ENCODE results near the gene HRH4.

The HRH4 gene

GRCh38 chr18:24447961-24448360, 12.5 kb upstream of the HRH4 start:
- no peak overlapping the region for H3K4me3 ChIP-seq (ENCODE audit: low read depth, low read length)
- TF ChIP-seq MYC (IDR thresholded peaks at IDR 0.05; ENCODE audit: low read depth, low read length) (no peak), MAX (IDR thresholded peaks at IDR 0.05; ENCODE audit: low read depth, low read length) (no peak), CTCF (IDR thresholded peaks at IDR 0.05; ENCODE audit: low read depth, low read length) (no peak), POLR2A (IDR thresholded peaks at IDR 0.05; ENCODE audit: extremely low read depth, insufficient read length) (no peak)
- no peak for DNase-seq (ENCODE audit: low read depth)

- no peak overlapping the region for H3K4me3 ChIP-seq (ENCODE audit: low read depth, low read length)
- no peak for DNase-seq (ENCODE audit: low read depth)
- TF ChIP-seq POLR2A (IDR thresholded peaks at IDR 0.05; ENCODE audit: extremely low read depth, insufficient read length) (no peak), MAX (IDR thresholded peaks at IDR 0.05; ENCODE audit: low read depth, low read length) (no peak), MYC (IDR thresholded peaks at IDR 0.05; ENCODE audit: low read depth, low read length) (no peak), CTCF (IDR thresholded peaks at IDR 0.05; ENCODE audit: low read depth, low read length) (no peak)
Measured at GRCh38 chr18:24456549-24456948, 3.9 kb upstream of the HRH4 start.

GRCh38 chr18:24459772-24460171, 665 bp upstream of the HRH4 start:
- TF ChIP-seq POLR2A (IDR thresholded peaks at IDR 0.05; ENCODE audit: extremely low read depth, insufficient read length) (no peak), CTCF (IDR thresholded peaks at IDR 0.05; ENCODE audit: low read depth, low read length) (no peak), MYC (IDR thresholded peaks at IDR 0.05; ENCODE audit: low read depth, low read length) (no peak), MAX (IDR thresholded peaks at IDR 0.05; ENCODE audit: low read depth, low read length) (no peak)
- DNase-seq (ENCODE audit: low read depth): peak; percentile 38
- H3K4me3 ChIP-seq (ENCODE audit: low read depth, low read length): no peak overlapping the region

GRCh38 chr18:24461996-24462395, 1.6 kb downstream of the HRH4 start:
- no peak for DNase-seq (ENCODE audit: low read depth)
- no peak for TF ChIP-seq POLR2A (IDR thresholded peaks at IDR 0.05; ENCODE audit: extremely low read depth, insufficient read length)
- no peak overlapping the region for H3K4me3 ChIP-seq (ENCODE audit: low read depth, low read length)

- TF ChIP-seq MYC (IDR thresholded peaks at IDR 0.05; ENCODE audit: low read depth, low read length): no peak
- no peak for TF ChIP-seq MAX (IDR thresholded peaks at IDR 0.05; ENCODE audit: low read depth, low read length)
- no peak for DNase-seq (ENCODE audit: low read depth)
- no peak overlapping the region for H3K4me3 ChIP-seq (ENCODE audit: low read depth, low read length)
Measured at GRCh38 chr18:24462838-24463775, 2.7 kb downstream of the HRH4 start.

GRCh38 chr18:24465486-24465885, 5.0 kb downstream of the HRH4 start:
- H3K4me3 ChIP-seq (ENCODE audit: low read depth, low read length): no peak overlapping the region
- TF ChIP-seq POLR2A (IDR thresholded peaks at IDR 0.05; ENCODE audit: extremely low read depth, insufficient read length) (no peak), MYC (IDR thresholded peaks at IDR 0.05; ENCODE audit: low read depth, low read length) (no peak), MAX (IDR thresholded peaks at IDR 0.05; ENCODE audit: low read depth, low read length) (no peak), CTCF (IDR thresholded peaks at IDR 0.05; ENCODE audit: low read depth, low read length) (no peak)
- peak; percentile 35 for DNase-seq (ENCODE audit: low read depth)
